Loucy (cell line): ENCODE results near the gene KIF2C.
A peak's percentile ranks its signal among the peaks of the same experiment; 100 is the strongest.

Experiments used
- H2AFZ ChIP-seq: fragments of 200-600 bp; sonication (generic); 2 replicates; pipeline ENCODE4 v1.6.0; 2016; ENCODE audit warnings: antibody characterized with exemption, mild to moderate bottlenecking, low read length, moderate library complexity
- H3F3A ChIP-seq: fragments of 200-600 bp; 2 replicates; pipeline ENCODE4 v1.6.0; 2016; ENCODE audit warnings: antibody characterized with exemption, low read depth, mild to moderate bottlenecking
- H3K27me3 ChIP-seq: fragments of 200-600 bp; sonication (generic); 2 replicates; pipeline ENCODE4 v1.6.1; 2014; ENCODE audit warnings: low read length, mild to moderate bottlenecking; ENCODE audit not compliant: insufficient read depth, poor library complexity, severe bottlenecking
- H3K36me3 ChIP-seq: fragments of 200-600 bp; sonication (generic); 2 replicates; pipeline ENCODE4 v1.6.1; 2016; ENCODE audit warnings: low read length; ENCODE audit not compliant: insufficient read depth
- H3K4me1 ChIP-seq: fragments of 200-600 bp; sonication (generic); 2 replicates; pipeline ENCODE4 v1.5.1; 2014; ENCODE audit warnings: low read length, mild to moderate bottlenecking; ENCODE audit not compliant: insufficient read depth, poor library complexity, severe bottlenecking
- H3K4me2 ChIP-seq: fragments of 200-600 bp; sonication (generic); 2 replicates; pipeline ENCODE4 v1.6.0; 2014; ENCODE audit warnings: antibody characterized with exemption, low read length, low read depth, mild to moderate bottlenecking; ENCODE audit not compliant: poor library complexity, severe bottlenecking
- H3K4me3 ChIP-seq: fragments of 200-600 bp; sonication (generic); 2 replicates; pipeline ENCODE4 v1.5.1; 2014; ENCODE audit warnings: low read length, mild to moderate bottlenecking, mixed read lengths; ENCODE audit not compliant: poor library complexity, severe bottlenecking
- H3K79me2 ChIP-seq: fragments of 200-600 bp; sonication (generic); 2 replicates; pipeline ENCODE4 v1.6.1; 2014; ENCODE audit warnings: low read length; ENCODE audit not compliant: insufficient read depth
- H3K9ac ChIP-seq: fragments of 200-600 bp; sonication (generic); 2 replicates; pipeline ENCODE4 v1.6.0; 2014; ENCODE audit warnings: mild to moderate bottlenecking, low read depth, low read length, moderate library complexity; ENCODE audit not compliant: poor library complexity, severe bottlenecking
- H3K9me2 ChIP-seq: fragments of 200-600 bp; sonication (generic); replicated peaks from 2 replicates; pipeline ENCODE4 v1.6.1; 2016; ENCODE audit warnings: low read depth, low read length, mixed read lengths
- H3K9me3 ChIP-seq: fragments of 200-600 bp; sonication (generic); 2 replicates; pipeline ENCODE4 v1.6.1; 2014; ENCODE audit warnings: mild to moderate bottlenecking, antibody characterized with exemption, low read length, low read depth; ENCODE audit not compliant: insufficient read depth
- H4K20me1 ChIP-seq: fragments of 200-600 bp; sonication (generic); 2 replicates; pipeline ENCODE4 v1.6.0; 2014; ENCODE audit warnings: antibody characterized with exemption, low read length, mild to moderate bottlenecking; ENCODE audit not compliant: insufficient read depth, poor library complexity, severe bottlenecking
- EZH2phosphoT487 ChIP-seq: fragments of 200-600 bp; IDR thresholded peaks from 2 replicates; pipeline ENCODE4 v1.6.1; 2018; ENCODE audit warnings: antibody characterized with exemption, mild to moderate bottlenecking, moderate library complexity, borderline replicate concordance
- TF ChIP-seq, protein P1 (sequence below): fragments of 200-600 bp; sonication (generic); conservative IDR thresholded peaks from 2 replicates; pipeline ENCODE4 v1.5.1; 2014; ENCODE audit warnings: mild to moderate bottlenecking, antibody characterized with exemption, low read length

The KIF2C gene

DNA sequence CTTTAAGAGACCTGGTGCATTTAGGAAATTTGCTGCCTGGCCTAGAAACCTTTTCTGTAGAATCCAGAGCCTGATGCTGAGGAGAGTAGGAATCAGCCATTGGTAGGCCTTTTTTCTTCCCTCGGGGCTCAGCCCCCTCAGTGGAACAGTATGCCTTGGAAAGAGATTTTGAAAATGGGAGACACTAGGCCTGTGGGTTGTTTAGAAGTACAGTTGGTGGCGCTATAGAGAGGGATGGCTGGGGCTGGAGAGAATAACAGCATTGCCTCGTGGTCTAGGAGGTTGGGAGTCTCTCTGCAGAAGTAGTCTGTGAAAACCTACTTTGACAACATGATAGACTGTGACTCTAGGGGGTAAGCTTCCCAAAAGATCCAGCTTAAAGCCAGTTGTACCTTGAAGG, 8.2 kb downstream of the KIF2C start:
- Histone ChIP-seq H3K79me2 (peaks cover 57% of the 10 kb centered on the region), H3K9ac (peak overlapping the region; percentile 1), H3K36me3 (peaks cover 53% of the 10 kb centered on the region), H3K27me3 (no peaks in the 10 kb centered on the region), H3K9me3 (no peaks in the 10 kb centered on the region), H3K4me3 (no peak overlapping the region), H3F3A (no peaks in the 10 kb centered on the region), H4K20me1 (peaks cover 12% of the 10 kb centered on the region), H3K4me1 (peaks cover 19% of the 10 kb centered on the region), H2AFZ (no peak overlapping the region), H3K9me2 (no peaks in the 10 kb centered on the region), H3K4me2 (no peak overlapping the region)
- TF ChIP-seq, protein P1, sequence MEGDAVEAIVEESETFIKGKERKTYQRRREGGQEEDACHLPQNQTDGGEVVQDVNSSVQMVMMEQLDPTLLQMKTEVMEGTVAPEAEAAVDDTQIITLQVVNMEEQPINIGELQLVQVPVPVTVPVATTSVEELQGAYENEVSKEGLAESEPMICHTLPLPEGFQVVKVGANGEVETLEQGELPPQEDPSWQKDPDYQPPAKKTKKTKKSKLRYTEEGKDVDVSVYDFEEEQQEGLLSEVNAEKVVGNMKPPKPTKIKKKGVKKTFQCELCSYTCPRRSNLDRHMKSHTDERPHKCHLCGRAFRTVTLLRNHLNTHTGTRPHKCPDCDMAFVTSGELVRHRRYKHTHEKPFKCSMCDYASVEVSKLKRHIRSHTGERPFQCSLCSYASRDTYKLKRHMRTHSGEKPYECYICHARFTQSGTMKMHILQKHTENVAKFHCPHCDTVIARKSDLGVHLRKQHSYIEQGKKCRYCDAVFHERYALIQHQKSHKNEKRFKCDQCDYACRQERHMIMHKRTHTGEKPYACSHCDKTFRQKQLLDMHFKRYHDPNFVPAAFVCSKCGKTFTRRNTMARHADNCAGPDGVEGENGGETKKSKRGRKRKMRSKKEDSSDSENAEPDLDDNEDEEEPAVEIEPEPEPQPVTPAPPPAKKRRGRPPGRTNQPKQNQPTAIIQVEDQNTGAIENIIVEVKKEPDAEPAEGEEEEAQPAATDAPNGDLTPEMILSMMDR = peak; percentile 48
- no peak for TF ChIP-seq EZH2phosphoT487

DNA sequence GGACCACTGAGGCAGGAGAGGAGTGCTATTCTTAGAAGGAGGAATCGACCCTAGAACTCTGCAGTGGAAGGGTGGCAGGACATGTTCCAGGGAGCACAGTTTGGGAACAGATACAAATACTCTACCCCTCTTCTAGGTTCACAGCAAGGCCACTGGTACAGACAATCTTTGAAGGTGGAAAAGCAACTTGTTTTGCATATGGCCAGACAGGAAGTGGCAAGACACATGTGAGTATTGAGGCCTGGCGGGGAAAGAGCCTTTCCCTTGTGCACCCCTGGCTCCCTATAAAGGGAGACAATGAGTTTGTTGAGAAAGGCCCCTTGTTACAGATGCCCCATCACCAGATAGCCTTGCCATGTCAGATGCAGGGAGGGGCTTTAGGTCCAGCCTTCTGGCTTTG, 17.8 kb downstream of the KIF2C start:
- Histone ChIP-seq H3K27me3 (no peaks in the 10 kb centered on the region), H3K36me3 (peaks cover 91% of the 10 kb centered on the region), H3K9me2 (no peaks in the 10 kb centered on the region), H3K4me1 (no peaks in the 10 kb centered on the region), H3K9me3 (no peaks in the 10 kb centered on the region), H3F3A (no peaks in the 10 kb centered on the region), H3K9ac (no peak overlapping the region), H3K79me2 (no peaks in the 10 kb centered on the region), H4K20me1 (no peaks in the 10 kb centered on the region), H3K4me3 (no peak overlapping the region), H3K4me2 (no peak overlapping the region), H2AFZ (no peak overlapping the region)
- TF ChIP-seq, protein P1 = no peak

DNA sequence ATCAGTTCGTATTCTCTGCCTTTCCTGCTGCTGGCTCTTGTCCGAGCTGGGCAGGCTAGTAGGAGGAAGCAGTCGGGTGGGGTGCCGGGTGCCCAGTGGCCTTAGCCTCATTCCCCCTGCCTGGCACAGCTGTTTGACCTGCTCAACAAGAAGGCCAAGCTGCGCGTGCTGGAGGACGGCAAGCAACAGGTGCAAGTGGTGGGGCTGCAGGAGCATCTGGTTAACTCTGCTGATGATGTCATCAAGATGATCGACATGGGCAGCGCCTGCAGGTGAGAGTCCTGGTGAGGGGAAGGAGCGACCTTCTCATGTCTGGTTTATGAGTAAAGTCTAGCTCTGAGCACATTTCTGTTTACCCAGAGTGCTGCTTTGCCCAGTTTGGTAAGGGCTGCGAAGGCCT, 19.4 kb downstream of the KIF2C start:
- H3K27me3 ChIP-seq = no peaks in the 10 kb centered on the region
- H3K4me2 ChIP-seq = no peak overlapping the region
- H3F3A ChIP-seq = no peaks in the 10 kb centered on the region
- H2AFZ ChIP-seq = no peak overlapping the region
- H3K36me3 ChIP-seq = peaks cover 92% of the 10 kb centered on the region; the same call in 1 of the 2 replicates
- H3K4me3 ChIP-seq = no peak overlapping the region
- no peak overlapping the region for H3K9ac ChIP-seq
- no peaks in the 10 kb centered on the region for H3K4me1 ChIP-seq
- H3K9me3 ChIP-seq = no peaks in the 10 kb centered on the region
- no peak for TF ChIP-seq EZH2phosphoT487
- TF ChIP-seq, protein P1 = no peak
- no peaks in the 10 kb centered on the region for H3K79me2 ChIP-seq
- H4K20me1 ChIP-seq = no peaks in the 10 kb centered on the region
- H3K9me2 ChIP-seq = no peaks in the 10 kb centered on the region
